Right atrium auricular region (tissue), 2 donors: ENCODE results near the gene ADAMTS2. TPM values are rescaled to one million over a fixed set of nuclear protein-coding genes. Genes with fewer than 3 reads are reported as not detected.
"Not testable (repeated sequence)": the region's sequence is repeated elsewhere in the genome, so short reads cannot be mapped to it uniquely, and the experiment has no call there.

Experiments used
- DNase-seq: peaks from one replicate; pipeline ENCODE4 v3.0.0-alpha.2; 2019; ENCODE audit warnings: low spot score
- H3K27ac ChIP-seq, 2 donors: fragments of 200-600 bp; sonication (generic); 1 replicate in 1 of 2; 2 replicates in 1 of 2; pipeline ENCODE4 v1.5.1; 2016 to 2019
- H3K27me3 ChIP-seq, 2 donors: fragments of 200-600 bp; sonication (generic); one replicate each; pipeline versions ENCODE4 v1.5.1 to v1.6.0; 2017 to 2019
- H3K36me3 ChIP-seq: fragments of 200-600 bp; sonication (generic); one replicate; pipeline ENCODE4 v1.5.1; 2016
- H3K4me1 ChIP-seq, 2 donors: fragments of 200-600 bp; sonication (generic); one replicate each; pipeline versions ENCODE4 v1.5.1 to v1.6.0; 2017 to 2019
- H3K4me3 ChIP-seq, 2 donors: fragments of 200-600 bp; sonication (generic); 1 replicate in 1 of 2; 2 replicates in 1 of 2; pipeline ENCODE4 v1.5.1; 2017 to 2019; ENCODE audit warnings: mild to moderate bottlenecking in 1 of 2, moderate library complexity in 1 of 2
- H3K9me3 ChIP-seq, 2 donors: fragments of 200-600 bp; sonication (generic); one replicate each; pipeline ENCODE4 v1.5.1; 2019
- total RNA-seq, 2 donors: library from RNA; depleted of rRNA; stranded (reverse); fragments of >200 nt; gene quantifications; one replicate each; pipeline ENCODE4 v1.1.0, GENCODE V29; 2016
- TF ChIP-seq, protein P1 (sequence below), 2 donors: fragments of 200-600 bp; sonication (generic); IDR thresholded peaks; one replicate each; pipeline ENCODE4 v1.5.1; 2019; ENCODE audit warnings: antibody characterized with exemption in 2 of 2

ADAMTS2 gene
- total RNA-seq, 2 donors from 2014 or later: 13.6 to 13.7 TPM

- DNase-seq: peak; percentile 34
- TF ChIP-seq, protein P1, sequence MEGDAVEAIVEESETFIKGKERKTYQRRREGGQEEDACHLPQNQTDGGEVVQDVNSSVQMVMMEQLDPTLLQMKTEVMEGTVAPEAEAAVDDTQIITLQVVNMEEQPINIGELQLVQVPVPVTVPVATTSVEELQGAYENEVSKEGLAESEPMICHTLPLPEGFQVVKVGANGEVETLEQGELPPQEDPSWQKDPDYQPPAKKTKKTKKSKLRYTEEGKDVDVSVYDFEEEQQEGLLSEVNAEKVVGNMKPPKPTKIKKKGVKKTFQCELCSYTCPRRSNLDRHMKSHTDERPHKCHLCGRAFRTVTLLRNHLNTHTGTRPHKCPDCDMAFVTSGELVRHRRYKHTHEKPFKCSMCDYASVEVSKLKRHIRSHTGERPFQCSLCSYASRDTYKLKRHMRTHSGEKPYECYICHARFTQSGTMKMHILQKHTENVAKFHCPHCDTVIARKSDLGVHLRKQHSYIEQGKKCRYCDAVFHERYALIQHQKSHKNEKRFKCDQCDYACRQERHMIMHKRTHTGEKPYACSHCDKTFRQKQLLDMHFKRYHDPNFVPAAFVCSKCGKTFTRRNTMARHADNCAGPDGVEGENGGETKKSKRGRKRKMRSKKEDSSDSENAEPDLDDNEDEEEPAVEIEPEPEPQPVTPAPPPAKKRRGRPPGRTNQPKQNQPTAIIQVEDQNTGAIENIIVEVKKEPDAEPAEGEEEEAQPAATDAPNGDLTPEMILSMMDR (IDR thresholded peaks at IDR 0.05): no peak
Observed at GRCh38 chr5:179110528-179110927, 234.7 kb downstream of the ADAMTS2 start.

DNA sequence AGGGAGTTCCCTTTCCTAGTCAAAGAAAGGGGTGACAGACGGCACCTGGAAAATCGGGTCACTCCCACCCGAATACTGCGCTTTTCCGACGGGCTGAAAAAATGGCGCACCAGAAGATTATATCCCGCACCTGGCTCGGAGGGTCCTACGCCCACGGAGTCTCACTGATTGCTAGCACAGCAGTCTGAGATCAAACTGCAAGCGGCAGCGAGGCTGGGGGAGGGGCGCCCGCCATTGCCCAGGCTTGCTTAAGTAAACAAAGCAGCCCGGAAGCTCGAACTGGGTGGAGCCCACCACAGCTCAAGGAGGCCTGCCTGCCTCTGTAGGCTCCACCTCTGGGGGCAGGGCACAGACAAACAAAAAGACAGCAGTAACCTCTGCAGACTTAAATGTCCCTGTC, 244.0 kb downstream of the ADAMTS2 start:
- not testable (repeated sequence) for H3K27me3 ChIP-seq, H3K27ac ChIP-seq, H3K4me3 ChIP-seq, DNase-seq, H3K4me1 ChIP-seq, H3K36me3 ChIP-seq
- H3K9me3 ChIP-seq: peaks cover 2 to 46% of the 10 kb centered on the region in 2 donors

More at GRCh38 chr5:179110528-179110927, 234.7 kb downstream of the ADAMTS2 start:
- Histone ChIP-seq H3K36me3 (no peaks in the 10 kb centered on the region), H3K27ac (no peak overlapping the region), H3K4me3 (no peak overlapping the region), H3K27me3 (no peaks in the 10 kb centered on the region), H3K9me3 (peaks cover 4 to 68% of the 10 kb centered on the region in 2 donors), H3K4me1 (no peaks in the 10 kb centered on the region)

GRCh38 chr5:179089502-179089901, 255.8 kb downstream of the ADAMTS2 start:
- H3K36me3 ChIP-seq: no peaks in the 10 kb centered on the region
- no peaks in the 10 kb centered on the region for H3K4me1 ChIP-seq
- no peaks in the 10 kb centered on the region for H3K27me3 ChIP-seq
- H3K4me3 ChIP-seq: no peak overlapping the region
- peaks cover 20 to 99% of the 10 kb centered on the region in 2 donors for H3K9me3 ChIP-seq
- TF ChIP-seq, protein P1 (IDR thresholded peaks at IDR 0.05): no peak
- DNase-seq: no peak
- no peak overlapping the region for H3K27ac ChIP-seq

GRCh38 chr5:179080724-179081123, 264.5 kb downstream of the ADAMTS2 start:
- TF ChIP-seq, protein P1 (IDR thresholded peaks at IDR 0.05): no peak
- Histone ChIP-seq H3K4me3 (no peak overlapping the region), H3K4me1 (no peaks in the 10 kb centered on the region), H3K27ac (no peak overlapping the region), H3K9me3 (peaks cover 65 to 100% of the 10 kb centered on the region in 2 donors), H3K36me3 (peaks cover 48% of the 10 kb centered on the region), H3K27me3 (no peaks in the 10 kb centered on the region)
- DNase-seq: no peak

GRCh38 chr5:179079165-179079987, 265.9 kb downstream of the ADAMTS2 start:
- H3K4me1 ChIP-seq: no peaks in the 10 kb centered on the region
- H3K27me3 ChIP-seq: no peaks in the 10 kb centered on the region
- H3K36me3 ChIP-seq: peaks cover 60% of the 10 kb centered on the region
- TF ChIP-seq, protein P1 (IDR thresholded peaks at IDR 0.05): no peak
- H3K9me3 ChIP-seq: peaks cover 61 to 100% of the 10 kb centered on the region in 2 donors
- no peak overlapping the region for H3K27ac ChIP-seq
- DNase-seq: no peak
- H3K4me3 ChIP-seq: no peak overlapping the region

DNA sequence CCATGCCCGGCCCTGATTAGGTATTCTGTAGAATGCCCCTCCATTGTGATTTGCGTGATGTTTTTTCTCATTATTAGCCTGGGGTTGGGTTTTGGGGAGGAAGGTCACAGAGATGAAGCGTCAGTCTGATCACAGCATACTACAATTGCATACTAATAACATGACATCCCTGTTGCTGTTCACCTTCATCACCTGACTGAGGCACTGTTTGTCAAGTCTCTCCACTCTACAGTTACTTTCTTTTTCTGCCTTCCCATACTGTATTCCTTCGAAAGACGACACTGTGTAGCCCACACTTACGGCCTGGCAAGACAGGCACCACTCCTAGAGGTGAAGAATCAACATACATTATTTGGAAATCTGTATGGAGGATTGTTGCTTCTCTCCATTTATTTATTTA, 279.6 kb downstream of the ADAMTS2 start:
- no peak for DNase-seq
- H3K27ac ChIP-seq: no peak overlapping the region
- no peaks in the 10 kb centered on the region for H3K27me3 ChIP-seq
- H3K36me3 ChIP-seq: peaks cover 39% of the 10 kb centered on the region
- H3K4me1 ChIP-seq: peaks cover 0 to 10% of the 10 kb centered on the region in 2 donors
- TF ChIP-seq, protein P1 (IDR thresholded peaks at IDR 0.05): no peak
- peaks cover 9 to 42% of the 10 kb centered on the region in 2 donors for H3K9me3 ChIP-seq
- no peak overlapping the region for H3K4me3 ChIP-seq
